Astrocyte of the cerebellum (primary cell): ENCODE data around the gene TOM1L2.

Experiments used
- DNase-seq: peaks from one replicate; pipeline ENCODE4 v3.0.0-alpha.2; 2011; ENCODE audit warnings: low read depth
- H3K4me3 ChIP-seq: 2 replicates; pipeline ENCODE4 v1.5.1; 2011; ENCODE audit warnings: mild to moderate bottlenecking, low read depth, low read length, moderate library complexity
- in situ Hi-C: cut with HindIII; loops from 2 replicates; pipeline ENCODE4 v1.10.0; 2017; ENCODE audit warnings: low sequenced_read_pairs
- TF ChIP-seq, protein P1 (sequence below): IDR thresholded peaks from 2 replicates; pipeline ENCODE4 v1.5.1; 2012; ENCODE audit warnings: low read length, low read depth, moderate library complexity, mild to moderate bottlenecking; ENCODE audit errors: missing control alignments

The TOM1L2 gene

GRCh38 chr17:17989618-17990017, 17.4 kb upstream of the TOM1L2 start:
- TF ChIP-seq, protein P1, sequence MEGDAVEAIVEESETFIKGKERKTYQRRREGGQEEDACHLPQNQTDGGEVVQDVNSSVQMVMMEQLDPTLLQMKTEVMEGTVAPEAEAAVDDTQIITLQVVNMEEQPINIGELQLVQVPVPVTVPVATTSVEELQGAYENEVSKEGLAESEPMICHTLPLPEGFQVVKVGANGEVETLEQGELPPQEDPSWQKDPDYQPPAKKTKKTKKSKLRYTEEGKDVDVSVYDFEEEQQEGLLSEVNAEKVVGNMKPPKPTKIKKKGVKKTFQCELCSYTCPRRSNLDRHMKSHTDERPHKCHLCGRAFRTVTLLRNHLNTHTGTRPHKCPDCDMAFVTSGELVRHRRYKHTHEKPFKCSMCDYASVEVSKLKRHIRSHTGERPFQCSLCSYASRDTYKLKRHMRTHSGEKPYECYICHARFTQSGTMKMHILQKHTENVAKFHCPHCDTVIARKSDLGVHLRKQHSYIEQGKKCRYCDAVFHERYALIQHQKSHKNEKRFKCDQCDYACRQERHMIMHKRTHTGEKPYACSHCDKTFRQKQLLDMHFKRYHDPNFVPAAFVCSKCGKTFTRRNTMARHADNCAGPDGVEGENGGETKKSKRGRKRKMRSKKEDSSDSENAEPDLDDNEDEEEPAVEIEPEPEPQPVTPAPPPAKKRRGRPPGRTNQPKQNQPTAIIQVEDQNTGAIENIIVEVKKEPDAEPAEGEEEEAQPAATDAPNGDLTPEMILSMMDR, result no peak
- no peak for DNase-seq
- in situ Hi-C loops, result no loop called here
- no peak overlapping the region for H3K4me3 ChIP-seq

DNA sequence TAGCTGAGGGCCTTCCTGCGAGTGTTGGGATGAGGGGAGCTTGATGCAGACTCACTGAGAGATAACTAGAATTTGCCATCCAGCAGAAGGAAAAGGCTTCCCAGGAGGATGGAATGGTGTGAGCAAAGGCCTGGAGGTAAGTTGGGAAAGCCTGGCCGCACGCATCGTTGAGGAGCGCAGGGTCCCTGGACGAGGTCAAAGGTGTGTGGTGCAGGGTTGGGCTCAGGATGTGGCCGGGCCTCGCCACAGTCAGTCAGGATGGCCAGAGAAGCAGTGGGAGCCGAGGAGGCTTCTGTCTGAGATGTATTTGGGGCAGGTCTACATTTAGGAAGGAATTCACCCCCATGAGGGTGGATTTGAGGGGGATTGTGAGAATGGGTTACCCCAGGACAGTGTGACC, 16.9 kb upstream of the TOM1L2 start:
- in situ Hi-C loops, result no loop called here
- no peak overlapping the region for H3K4me3 ChIP-seq
- no peak for DNase-seq
- TF ChIP-seq, protein P1, result no peak

DNA sequence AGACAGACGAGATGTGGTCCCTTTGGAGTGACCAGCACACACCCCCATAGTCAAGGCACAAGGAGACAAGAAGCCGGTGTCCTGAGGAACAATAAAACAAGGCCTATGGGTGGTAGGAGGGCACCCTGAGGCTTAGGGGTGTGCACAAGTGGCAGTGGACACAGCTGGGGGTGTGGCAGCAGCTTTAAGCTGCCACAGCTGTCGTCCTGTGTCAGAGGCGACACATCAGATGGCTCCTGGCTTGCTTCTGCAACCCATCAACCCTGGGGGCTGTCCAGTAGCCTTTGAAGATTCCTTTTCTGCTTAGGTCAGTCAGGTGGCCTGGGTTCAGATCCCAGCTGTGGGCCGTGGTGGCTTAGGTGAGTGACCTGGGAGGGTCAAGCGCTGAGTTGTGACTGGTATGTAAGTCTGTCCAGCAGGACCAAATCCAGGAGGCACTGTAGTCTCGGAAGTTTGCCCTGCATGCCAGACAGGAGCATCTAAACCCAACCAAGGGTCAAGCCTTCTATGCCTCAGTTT, 16.3 kb upstream of the TOM1L2 start:
- H3K4me3 ChIP-seq, result no peak overlapping the region
- DNase-seq, result no peak
- TF ChIP-seq, protein P1, result no peak
- in situ Hi-C loops, result no loop called here

DNA sequence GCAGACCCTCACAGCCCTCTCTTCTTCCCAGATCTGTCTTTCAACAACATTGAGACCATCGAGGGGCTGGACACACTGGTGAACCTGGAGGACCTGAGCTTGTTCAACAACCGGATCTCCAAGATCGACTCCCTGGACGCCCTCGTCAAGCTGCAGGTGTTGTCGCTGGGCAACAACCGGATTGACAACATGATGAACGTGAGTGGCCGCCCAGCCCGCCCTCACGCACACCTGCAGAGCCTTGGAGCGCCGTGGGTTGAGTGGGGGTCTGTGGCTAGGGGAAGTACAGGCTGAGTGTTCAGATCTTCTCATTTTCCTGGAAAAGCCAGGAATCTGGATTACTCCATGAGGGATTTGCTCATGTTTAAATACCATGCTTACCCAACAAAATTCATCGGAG, 15.7 kb upstream of the TOM1L2 start:
- DNase-seq, result no peak
- in situ Hi-C loops, result no loop called here
- no peak overlapping the region for H3K4me3 ChIP-seq
- TF ChIP-seq, protein P1, result no peak

DNA sequence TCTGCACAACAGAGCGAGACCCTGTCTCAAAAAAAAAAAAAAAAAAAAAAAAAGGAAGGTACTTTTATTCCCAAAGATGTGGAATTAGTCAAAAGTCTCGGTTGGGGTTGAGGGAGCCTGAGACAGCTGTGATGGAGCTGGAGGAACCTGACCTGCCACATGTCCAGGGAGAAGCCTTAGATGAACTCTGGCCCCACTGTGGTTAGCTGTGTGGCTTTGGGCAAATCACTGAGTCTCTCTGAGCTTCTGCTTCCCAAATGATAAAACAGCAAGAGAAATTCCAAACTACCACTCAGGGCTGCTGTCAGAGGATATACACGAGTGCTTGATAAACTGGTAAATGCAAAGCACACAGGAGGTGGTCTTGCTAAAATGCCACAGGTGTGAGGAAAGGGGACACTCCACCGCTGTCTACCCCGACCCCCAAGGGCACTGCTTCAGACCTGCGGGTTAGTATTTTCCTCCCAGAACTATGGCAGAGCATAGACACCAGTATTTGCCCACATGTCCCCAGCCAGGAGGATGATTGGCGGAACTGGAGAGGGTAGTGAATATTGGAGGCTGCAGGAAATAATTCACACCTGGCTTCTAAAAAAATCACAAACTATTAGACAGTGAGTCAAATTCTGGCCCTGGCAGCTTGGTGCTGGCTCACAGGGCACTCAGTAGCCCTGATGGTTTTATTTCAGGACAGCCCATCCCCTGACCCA, 15.1 kb upstream of the TOM1L2 start:
- no peak overlapping the region for H3K4me3 ChIP-seq
- in situ Hi-C loops, result no loop called here
- DNase-seq, result no peak
- TF ChIP-seq, protein P1, result no peak

GRCh38 chr17:17985555-17985954, 13.4 kb upstream of the TOM1L2 start:
- no peak for DNase-seq
- no peak overlapping the region for H3K4me3 ChIP-seq
- in situ Hi-C loops, result no loop called here

More at GRCh38 chr17:17985555-17985954, 13.4 kb upstream of the TOM1L2 start:
- TF ChIP-seq, protein P1, result peak; percentile 41
